Measurements from ENCODE around the gene MSX1. TPM values are rescaled to one million over a fixed set of nuclear protein-coding genes. Genes with fewer than 3 reads are reported as not detected.

Gene MSX1
- total RNA-seq, 2 donors from 2014 or later = 0.25 to 0.53 TPM

- Histone ChIP-seq H3K9ac (ENCODE audit: low read depth in 2 of 2, low read length in 2 of 2) (no peak overlapping the region), H3K27me3 (no peaks in the 10 kb centered on the region), H3K4me1 (no peaks in the 10 kb centered on the region), H3K9me3 (no peaks in the 10 kb centered on the region), H3K27ac (no peak overlapping the region), H3K36me3 (no peaks in the 10 kb centered on the region), H3K4me3 (no peak overlapping the region)
- intact Hi-C loops (cut with DNase I) = no loop called here
- TF ChIP-seq, protein P1, sequence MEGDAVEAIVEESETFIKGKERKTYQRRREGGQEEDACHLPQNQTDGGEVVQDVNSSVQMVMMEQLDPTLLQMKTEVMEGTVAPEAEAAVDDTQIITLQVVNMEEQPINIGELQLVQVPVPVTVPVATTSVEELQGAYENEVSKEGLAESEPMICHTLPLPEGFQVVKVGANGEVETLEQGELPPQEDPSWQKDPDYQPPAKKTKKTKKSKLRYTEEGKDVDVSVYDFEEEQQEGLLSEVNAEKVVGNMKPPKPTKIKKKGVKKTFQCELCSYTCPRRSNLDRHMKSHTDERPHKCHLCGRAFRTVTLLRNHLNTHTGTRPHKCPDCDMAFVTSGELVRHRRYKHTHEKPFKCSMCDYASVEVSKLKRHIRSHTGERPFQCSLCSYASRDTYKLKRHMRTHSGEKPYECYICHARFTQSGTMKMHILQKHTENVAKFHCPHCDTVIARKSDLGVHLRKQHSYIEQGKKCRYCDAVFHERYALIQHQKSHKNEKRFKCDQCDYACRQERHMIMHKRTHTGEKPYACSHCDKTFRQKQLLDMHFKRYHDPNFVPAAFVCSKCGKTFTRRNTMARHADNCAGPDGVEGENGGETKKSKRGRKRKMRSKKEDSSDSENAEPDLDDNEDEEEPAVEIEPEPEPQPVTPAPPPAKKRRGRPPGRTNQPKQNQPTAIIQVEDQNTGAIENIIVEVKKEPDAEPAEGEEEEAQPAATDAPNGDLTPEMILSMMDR (IDR thresholded peaks at IDR 0.05) = no peak
- DNase-seq = no peak
Observed at GRCh38 chr4:4824232-4824631, 35.2 kb upstream of the MSX1 start.

- no peaks in the 10 kb centered on the region for H3K4me1 ChIP-seq
- H3K9ac ChIP-seq (ENCODE audit: low read depth in 2 of 2, low read length in 2 of 2) = no peak overlapping the region
- intact Hi-C loops (cut with DNase I) = no loop called here
- H3K4me3 ChIP-seq = no peak overlapping the region
- no peaks in the 10 kb centered on the region for H3K36me3 ChIP-seq
- no peak for DNase-seq
- TF ChIP-seq, protein P1 (IDR thresholded peaks at IDR 0.05) = no peak
- H3K27ac ChIP-seq = no peak overlapping the region
- H3K27me3 ChIP-seq = no peaks in the 10 kb centered on the region
- H3K9me3 ChIP-seq = no peaks in the 10 kb centered on the region
Observed at GRCh38 chr4:4825431-4825830, 34.0 kb upstream of the MSX1 start.

GRCh38 chr4:4829837-4830236, 29.6 kb upstream of the MSX1 start:
- TF ChIP-seq, protein P1 (IDR thresholded peaks at IDR 0.05) = no peak
- Histone ChIP-seq H3K27ac (no peak overlapping the region), H3K36me3 (no peaks in the 10 kb centered on the region), H3K27me3 (no peaks in the 10 kb centered on the region), H3K4me1 (no peaks in the 10 kb centered on the region), H3K4me3 (no peak overlapping the region), H3K9me3 (no peaks in the 10 kb centered on the region), H3K9ac (ENCODE audit: low read depth in 2 of 2, low read length in 2 of 2) (no peak overlapping the region)
- no peak for DNase-seq
- intact Hi-C loops (cut with DNase I) = no loop called here

DNA sequence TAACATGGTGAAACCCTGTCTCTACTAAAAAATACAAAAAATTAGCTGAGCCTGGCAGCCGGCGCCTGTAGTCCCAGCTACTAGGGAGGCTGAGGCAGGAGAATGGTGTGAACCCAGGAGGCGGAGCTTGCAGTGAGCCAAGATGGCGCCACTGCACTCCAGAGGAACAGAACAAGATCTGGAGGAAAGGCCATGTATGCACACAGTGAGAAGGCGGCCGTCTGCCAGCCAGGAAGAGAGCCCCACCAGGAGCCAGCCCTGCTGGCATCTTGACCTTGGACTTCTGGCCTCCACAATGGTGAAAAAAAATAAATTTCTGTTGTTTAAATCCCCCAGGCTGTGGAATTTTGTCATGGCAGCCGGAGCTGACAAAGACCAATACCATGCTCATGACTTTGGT, 28.2 kb upstream of the MSX1 start:
- no peaks in the 10 kb centered on the region for H3K9me3 ChIP-seq
- no peaks in the 10 kb centered on the region for H3K4me1 ChIP-seq
- no peaks in the 10 kb centered on the region for H3K27me3 ChIP-seq
- TF ChIP-seq, protein P1 (IDR thresholded peaks at IDR 0.05) = no peak
- DNase-seq = no peak
- no peaks in the 10 kb centered on the region for H3K36me3 ChIP-seq
- no peak overlapping the region for H3K9ac ChIP-seq (ENCODE audit: low read depth in 2 of 2, low read length in 2 of 2)
- intact Hi-C loops (cut with DNase I) = no loop called here
- H3K4me3 ChIP-seq = no peak overlapping the region
- no peak overlapping the region for H3K27ac ChIP-seq

GRCh38 chr4:4831825-4832224, 27.6 kb upstream of the MSX1 start:
- intact Hi-C loops (cut with DNase I) = no loop called here
- TF ChIP-seq, protein P1 (IDR thresholded peaks at IDR 0.05) = no peak

DNA sequence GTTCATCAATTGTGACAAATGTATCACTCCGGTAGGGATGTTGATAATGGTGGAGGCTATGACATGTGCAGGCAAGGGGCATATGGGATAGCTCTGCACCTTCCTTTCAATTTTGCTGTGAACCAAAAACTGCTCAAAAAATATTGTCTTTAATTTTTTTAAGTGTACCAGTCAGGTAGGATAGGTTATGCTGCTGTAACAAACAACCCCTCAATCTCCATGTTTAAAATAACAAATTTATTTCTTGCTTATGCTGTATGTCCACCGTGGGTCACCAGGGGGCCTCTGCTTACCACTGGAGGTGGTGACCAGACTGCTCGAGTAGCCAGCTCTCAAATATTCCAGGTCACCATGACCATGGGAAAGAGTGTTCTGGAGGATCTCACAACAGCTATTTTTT, 23.4 kb upstream of the MSX1 start:
- intact Hi-C loops (cut with DNase I) = no loop called here
- H3K36me3 ChIP-seq = no peaks in the 10 kb centered on the region
- H3K4me3 ChIP-seq = no peak overlapping the region
- no peaks in the 10 kb centered on the region for H3K9me3 ChIP-seq
- TF ChIP-seq, protein P1 (IDR thresholded peaks at IDR 0.05) = no peak
- no peaks in the 10 kb centered on the region for H3K4me1 ChIP-seq
- no peaks in the 10 kb centered on the region for H3K27me3 ChIP-seq
- no peak overlapping the region for H3K9ac ChIP-seq (ENCODE audit: low read depth in 2 of 2, low read length in 2 of 2)
- DNase-seq = no peak
- no peak overlapping the region for H3K27ac ChIP-seq

More at GRCh38 chr4:4831825-4832224, 27.6 kb upstream of the MSX1 start:
- no peaks in the 10 kb centered on the region for H3K36me3 ChIP-seq
- H3K9ac ChIP-seq (ENCODE audit: low read depth in 2 of 2, low read length in 2 of 2) = no peak overlapping the region
- H3K4me3 ChIP-seq = no peak overlapping the region
- H3K27me3 ChIP-seq = no peaks in the 10 kb centered on the region
- DNase-seq = no peak
- H3K4me1 ChIP-seq = no peaks in the 10 kb centered on the region
- no peaks in the 10 kb centered on the region for H3K9me3 ChIP-seq
- H3K27ac ChIP-seq = no peak overlapping the region

Measured in colonic mucosa (tissue), 4 donors.